Fibroblast of skin of left quadriceps (primary cell): ENCODE data around the gene PRAMEF14.
A peak's percentile ranks its signal among the peaks of the same experiment; 100 is the strongest.
"Not testable (repeated sequence)": the region's sequence is repeated elsewhere in the genome, so short reads cannot be mapped to it uniquely, and the experiment has no call there.

ENCODE experiments used
- DNase-seq, 2 experiments: peaks; one replicate each; pipeline ENCODE4 v3.0.0-alpha.2; 2013; ENCODE audit warnings: low read depth in 2 of 2

PRAMEF14 gene, protein sequence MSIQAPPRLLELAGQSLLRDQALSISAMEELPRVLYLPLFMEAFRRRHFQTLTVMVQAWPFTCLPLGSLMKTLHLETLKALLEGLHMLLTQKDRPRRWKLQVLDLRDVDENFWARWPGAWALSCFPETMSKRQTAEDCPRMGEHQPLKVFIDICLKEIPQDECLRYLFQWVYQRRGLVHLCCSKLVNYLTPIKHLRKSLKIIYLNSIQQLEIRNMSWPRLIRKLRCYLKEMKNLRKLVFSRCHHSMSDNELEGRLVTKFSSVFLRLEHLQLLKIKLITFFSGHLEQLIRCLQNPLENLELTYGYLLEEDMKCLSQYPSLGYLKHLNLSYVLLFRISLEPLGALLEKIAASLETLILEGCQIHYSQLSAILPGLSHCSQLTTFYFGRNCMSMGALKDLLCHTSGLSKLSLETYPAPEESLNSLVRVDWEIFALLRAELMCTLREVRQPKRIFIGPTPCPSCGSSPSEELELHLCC

DNA sequence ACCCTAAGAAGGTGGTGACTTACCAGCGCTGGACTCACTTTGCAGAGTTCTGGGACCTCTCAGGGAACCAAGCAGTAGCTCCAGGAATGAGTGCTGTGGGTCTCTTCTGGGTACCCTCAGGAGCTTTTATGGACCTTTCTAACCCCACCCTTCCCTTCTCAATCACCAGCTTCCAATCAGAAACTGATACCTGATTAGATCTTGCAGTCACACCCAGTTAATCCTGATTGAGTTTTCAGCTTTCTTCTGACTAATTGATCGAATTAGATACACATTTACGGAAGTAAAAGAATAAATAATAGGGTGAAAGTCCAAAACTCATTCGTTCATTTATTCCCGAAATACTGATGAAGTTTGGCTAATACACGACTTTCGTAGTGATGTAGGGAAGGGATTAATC, at the start of gene PRAMEF14:
Gene PRAMEF14 (minus strand): TSS at position 101 of the 400 bp plus-strand sequence. CDS start 1,820 bp downstream, outside the sequence.
- DNase-seq: not testable (repeated sequence)

DNA sequence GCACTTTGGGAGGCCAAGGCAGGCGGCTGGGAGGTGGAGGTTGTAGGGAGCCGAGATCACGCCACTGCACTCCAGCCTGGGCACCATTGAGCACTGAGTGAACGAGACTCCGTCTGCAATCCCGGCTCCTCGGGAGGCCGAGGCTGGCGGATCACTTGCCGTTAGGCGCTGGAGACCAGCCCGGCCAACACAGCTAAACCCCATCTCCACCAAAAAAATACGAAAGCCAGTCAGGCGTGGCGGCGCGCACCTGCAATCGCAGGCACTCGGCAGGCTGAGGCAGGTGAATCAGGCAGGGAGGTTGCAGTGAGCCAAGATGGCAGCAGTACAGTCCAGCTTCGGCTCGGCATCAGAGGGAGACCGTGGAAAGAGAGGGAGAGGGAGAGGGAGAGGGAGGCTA, 48.4 kb upstream of the PRAMEF14 start:
- DNase-seq: not testable (repeated sequence)

DNA sequence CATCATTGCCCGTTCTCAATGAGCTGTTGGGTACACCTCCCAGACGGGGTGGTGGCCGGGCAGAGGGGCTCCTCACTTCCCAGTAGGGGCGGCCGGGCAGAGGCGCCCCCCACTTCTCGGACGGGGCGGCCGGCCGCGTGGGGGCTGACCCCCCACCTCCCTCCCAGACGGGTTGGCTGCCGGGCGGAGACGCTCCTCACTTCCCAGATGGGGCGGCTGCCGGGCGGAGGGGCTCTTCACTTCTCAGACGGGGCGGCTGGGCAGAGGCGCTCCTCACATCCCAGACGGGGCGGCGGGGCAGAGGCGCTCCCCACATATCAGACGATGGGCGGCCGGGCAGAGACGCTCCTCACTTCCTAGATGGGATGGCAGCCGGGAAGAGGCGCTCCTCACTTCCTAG, 47.8 kb upstream of the PRAMEF14 start:
- DNase-seq: not testable (repeated sequence)

DNA sequence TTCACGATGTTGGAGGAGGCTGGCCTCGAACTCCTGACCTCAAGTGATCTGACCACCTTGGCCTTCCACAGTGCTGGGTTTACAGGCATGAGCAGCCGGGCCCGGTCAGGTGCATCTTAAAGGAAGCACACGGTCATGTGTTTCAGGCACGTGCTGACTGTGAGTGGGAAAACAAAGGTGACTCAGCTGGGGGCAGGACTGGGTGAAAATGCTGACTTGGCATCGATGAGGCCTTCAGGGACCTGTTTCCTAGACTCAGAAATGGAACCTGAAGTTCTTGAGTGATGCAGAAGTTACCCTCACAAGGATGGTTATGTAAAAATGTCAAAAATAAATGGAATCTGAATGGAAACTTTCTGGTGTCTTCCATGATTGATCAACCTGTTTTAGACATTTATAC, 46.1 kb upstream of the PRAMEF14 start:
- DNase-seq: not testable (repeated sequence)

DNA sequence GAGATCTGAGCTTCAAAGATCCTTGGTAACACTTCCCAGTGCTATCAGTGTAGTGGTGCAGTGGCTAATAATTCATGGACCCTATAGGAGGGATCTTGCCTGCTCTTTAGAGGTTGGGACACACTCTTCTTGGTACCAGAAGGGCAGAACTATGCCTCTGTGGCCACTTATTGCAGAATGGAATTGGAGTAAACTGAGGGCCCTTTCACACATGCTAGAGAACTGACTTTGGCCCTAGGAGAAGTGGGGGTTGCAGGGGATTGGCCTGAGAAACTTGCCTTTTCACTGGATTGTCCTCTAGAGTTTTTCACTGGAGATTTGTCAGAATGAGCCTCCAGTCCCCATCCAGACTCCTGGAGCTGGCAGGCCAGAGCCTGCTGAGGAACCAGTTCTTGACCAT, 42.4 kb upstream of the PRAMEF14 start, which contains the start of gene PRAMEF17:
Gene PRAMEF17 (plus strand): TSS at position 301 of the 400 bp plus-strand sequence. CDS start 26 bp downstream, at position 327.
- not testable (repeated sequence) for DNase-seq

DNA sequence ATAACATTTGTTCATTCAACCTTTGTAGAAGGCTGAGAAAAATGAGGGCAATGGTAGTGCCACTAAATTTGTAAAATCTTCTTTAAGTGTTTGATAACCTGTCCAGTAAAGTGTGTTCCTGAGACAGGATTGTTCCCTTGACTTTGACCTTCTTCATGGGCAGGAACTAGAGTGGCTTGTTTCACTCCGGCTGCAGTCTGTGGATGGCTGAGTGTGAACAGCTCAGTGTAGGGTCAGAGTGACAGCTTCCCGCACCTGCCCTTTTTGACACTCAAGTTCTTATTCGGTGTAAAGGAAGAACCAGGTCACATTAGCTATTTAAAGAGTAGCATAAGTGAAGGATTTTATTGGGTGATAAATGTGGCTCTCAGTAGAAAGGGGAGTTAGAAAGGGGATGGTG, 33.4 kb upstream of the PRAMEF14 start:
- not testable (repeated sequence) for DNase-seq

DNA sequence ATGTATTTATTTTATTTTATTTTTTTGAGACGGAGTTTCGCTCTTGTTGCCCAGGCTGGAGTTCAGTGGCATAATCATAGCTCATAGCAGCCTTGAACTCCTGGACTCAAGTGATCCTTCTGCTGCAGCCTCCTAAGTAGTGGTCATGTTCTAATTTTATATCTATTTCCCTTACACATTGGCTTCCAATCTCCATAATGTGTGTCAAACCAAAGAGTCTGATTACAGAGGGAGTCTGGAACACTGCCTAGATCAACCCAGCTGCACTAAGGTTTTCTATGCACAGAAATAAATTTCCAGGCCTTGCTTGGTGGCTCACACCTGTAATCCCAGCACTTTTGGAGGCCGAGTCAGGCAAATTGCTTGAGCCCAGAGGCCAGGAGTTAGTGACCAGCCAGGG, 32.0 kb upstream of the PRAMEF14 start:
- not testable (repeated sequence) for DNase-seq

DNA sequence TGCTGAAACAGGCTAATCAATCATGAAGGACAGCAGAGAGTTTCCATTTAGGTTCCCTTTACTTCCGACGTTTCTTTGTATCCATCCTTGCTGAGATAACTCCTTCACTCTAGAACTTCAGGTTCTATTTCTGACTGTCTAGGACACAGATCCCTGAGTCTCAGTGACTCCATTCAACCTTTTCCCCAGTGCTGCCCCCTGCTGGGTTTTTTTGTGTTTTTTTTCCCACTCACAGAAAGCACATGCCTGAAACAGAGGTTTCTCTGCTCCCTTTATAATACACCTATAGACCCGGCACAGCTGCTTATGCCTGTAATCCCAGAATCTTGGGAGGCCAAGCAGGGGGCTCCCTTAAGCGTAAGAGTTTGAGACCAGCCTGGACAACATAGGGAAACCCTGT, 21.6 kb upstream of the PRAMEF14 start:
- not testable (repeated sequence) for DNase-seq

DNA sequence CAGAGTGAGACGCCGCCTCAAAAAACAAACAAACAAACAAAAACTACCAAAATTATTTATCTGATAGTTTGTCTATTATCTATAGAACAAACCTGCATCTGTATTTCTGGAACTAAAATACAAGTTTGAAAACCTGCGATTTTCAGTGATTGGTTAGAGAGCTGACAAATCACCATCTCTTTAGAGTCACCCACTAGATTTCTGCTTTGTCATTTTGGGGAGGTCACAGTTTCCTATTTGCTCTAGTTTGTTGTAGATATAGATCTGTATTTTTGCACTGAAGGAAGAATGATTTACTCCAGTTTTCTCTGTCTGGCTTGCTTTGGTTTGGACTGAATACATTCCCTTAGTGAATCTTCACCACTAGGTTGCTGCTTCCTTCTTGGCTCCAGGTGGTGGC, 19.6 kb upstream of the PRAMEF14 start:
- DNase-seq: not testable (repeated sequence)

DNA sequence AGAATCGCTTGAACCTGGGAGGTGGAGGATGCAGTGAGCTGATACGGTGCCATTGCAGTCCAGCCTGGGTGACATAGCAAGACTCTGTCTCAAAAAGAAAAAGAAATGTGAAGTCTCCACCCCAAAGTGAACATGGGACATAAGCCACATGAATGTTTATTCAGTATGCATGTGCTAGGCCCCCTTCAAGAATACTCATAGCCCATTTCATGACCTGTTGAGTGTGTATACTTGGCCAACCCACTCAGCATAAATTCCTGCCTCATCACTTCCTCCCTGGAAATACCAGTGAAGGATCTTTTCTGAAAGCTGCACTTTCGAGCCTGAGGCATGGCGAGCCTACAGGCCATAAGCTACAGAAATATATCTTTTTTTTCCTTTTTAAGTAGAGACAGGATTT, 18.0 kb upstream of the PRAMEF14 start:
- not testable (repeated sequence) for DNase-seq

DNA sequence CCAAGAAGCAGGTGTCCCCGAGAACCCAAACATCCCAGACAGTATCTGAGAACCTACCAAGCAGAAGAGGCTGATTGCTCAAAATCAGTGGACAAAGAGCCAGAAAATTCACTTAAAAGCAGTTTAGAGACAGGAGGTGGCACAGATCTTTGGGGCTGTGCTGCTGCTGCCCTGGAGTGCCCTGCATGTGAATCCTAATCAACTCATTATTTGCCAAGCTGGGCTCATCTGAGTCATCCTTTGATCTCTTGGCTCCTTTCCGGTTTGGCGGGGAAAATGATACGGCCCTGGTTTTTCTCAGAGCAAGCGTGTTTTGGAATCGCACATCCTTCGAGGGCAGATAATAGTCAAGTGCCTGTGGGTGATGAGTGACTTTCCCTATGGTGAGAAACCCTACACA, 15.4 kb upstream of the PRAMEF14 start:
- DNase-seq: not testable (repeated sequence)

DNA sequence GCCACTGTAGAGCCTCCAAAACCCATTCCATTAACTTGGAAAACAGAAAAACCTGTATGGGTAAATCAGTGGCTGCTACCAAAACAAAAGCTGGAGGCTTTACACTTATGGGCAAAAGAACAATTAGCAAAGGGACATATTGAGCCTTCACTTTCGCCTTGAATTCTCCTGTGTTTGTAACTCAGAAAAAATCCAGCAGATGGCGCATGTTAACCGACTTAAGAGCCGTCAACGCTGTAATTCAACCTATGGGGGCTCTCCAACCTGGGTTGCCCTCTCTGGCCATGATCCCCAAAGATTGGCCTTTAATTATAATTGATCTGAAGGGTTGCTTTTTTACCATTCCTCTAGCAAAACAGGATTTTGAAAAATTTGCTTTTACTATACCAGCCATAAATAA, 9.8 kb upstream of the PRAMEF14 start:
- peak in 1 of 2 experiments; percentile 0 for DNase-seq

DNA sequence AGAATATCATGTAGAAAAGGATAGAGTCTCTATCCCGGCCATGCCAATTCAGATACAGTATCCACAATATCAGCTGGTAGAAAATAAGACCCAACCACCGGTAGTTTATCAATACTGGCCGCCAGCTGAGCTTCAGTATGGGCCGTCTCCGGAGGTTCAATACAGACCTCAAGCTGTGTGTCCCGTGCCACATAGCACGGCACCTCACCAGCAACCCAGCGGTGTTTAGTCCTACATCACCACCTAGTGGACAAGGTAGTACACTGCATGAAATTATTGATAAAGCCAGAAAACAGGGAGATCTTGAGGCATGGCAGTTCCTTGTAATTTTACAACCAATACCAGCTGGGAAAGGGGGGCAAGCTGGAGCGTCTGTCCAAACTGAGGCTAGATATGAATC, 7.5 kb upstream of the PRAMEF14 start:
- not testable (repeated sequence) for DNase-seq

DNA sequence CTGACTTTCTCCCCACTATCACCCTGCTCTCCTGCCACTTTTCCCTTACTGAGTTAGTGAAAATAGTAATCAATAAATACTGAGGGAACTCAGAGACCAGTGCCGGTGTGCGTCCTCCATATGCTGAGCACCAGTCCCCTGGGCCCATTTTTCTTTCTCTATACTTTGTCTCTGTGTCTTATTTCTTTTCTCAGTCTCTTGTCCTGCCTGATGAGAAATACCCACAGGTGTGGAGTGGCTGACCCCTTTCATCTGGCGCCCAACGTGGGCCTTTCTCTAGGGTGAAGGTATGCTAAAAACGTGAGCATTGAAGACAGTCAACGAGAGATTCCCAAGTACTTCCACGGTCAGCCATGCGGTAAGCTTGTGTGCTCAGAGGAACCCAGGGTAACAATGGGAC, 6.5 kb upstream of the PRAMEF14 start:
- not testable (repeated sequence) for DNase-seq

DNA sequence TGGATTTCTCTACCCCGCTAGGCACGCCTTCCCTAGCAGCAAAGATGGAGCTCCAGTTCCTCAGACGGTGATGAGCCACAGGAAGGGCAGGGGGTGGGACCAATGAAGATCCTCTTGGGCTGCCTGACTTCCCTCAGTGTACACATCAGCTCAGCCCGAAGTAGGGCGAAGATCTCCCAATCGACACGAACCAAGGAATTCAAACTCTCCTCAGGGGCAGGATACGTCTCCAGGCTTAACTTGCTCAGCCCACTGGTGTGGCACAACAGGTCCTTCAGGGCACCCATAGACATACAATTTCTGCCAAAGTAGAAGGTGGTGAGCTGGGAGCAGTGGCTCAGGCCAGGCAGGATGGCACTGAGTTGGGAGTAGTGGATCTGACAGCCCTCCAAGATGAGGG, 4.4 kb downstream of the PRAMEF14 start:
- DNase-seq: not testable (repeated sequence)

DNA sequence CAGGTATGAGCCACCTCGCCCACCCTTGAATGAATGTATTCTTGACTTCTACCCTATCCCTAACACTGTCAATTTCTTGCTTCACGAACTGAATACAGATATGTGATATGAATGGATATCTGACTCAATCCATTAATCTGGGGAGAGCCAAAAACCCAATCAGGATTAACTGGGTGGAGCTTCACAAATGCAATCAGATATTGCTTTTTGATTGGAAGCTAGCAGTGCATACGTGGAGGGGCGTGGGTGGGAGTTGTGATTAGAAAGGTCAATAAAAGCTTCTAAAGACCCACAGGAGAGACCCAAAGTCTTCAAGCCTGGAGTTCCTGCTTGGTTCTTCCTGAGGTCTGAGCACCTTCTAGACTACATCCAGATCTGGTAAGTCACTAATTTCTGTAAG, 31.7 kb downstream of the PRAMEF14 start, which contains the start of gene PRAMEF15:
Gene PRAMEF15 (plus strand): TSS at position 301 of the 400 bp plus-strand sequence. CDS start 2,827 bp downstream, outside the sequence.
- DNase-seq: not testable (repeated sequence)

DNA sequence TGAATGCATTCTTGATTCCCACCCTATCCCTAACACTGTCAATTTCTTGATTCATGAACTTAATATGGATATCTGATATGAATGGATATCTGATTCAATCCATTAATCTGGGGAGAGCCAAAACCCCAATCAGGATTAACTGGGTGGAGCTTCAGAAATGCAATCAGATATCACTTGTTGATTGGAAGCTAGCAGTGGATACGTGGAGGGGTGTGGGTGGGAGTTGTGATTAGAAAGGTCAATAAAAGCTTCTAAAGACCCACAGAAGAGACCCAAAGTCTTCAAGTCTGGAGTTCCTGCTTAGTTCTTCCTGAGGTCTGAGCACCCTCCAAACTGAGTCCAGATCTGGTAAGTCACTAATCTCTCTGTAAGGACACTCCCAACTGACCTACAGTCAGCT, 43.7 kb downstream of the PRAMEF14 start, which contains the start of gene PRAMEF33:
Gene PRAMEF33 (plus strand): TSS at position 301 of the 400 bp plus-strand sequence. CDS start 2,416 bp downstream, outside the sequence.
- DNase-seq: not testable (repeated sequence)

DNA sequence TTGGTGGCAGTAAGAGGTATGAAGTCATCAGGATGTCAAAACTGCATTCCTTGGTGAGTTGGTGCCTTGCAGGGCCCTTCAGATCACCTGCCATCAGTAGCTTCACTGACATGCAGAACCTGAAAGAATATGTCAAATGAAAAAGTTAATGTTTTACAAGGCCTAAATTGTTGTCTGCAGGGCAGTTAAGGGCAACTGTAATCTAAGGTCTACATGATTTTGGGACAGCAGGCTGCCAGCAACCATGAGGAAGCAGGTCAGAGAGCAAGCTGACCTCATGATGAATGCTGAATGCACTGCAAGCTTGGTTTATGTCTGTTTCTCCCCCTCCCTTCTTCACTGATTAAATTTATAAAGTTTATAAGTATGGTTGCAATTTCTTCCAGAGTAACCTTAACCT, 44.7 kb downstream of the PRAMEF14 start:
- not testable (repeated sequence) for DNase-seq

DNA sequence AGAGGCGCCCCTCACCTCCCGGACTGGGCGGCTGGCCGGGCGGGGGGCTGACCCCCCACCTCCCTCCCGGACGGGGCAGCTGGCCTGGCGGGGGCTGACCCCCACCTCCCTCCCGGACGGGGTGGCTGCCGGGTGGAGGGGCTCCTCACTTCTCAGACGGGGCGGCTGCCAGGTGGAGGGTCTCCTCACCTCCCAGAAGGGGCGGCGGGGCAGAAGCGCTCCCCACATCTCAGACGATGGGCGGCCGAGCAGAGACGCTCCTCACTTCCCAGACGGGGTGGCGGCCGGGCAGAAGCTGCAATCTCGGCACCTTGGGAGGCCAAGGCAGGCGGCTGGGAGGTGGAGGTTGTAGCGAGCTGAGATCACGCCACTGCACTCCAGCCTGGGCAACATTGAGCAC, 48.2 kb downstream of the PRAMEF14 start:
- DNase-seq: not testable (repeated sequence)

DNA sequence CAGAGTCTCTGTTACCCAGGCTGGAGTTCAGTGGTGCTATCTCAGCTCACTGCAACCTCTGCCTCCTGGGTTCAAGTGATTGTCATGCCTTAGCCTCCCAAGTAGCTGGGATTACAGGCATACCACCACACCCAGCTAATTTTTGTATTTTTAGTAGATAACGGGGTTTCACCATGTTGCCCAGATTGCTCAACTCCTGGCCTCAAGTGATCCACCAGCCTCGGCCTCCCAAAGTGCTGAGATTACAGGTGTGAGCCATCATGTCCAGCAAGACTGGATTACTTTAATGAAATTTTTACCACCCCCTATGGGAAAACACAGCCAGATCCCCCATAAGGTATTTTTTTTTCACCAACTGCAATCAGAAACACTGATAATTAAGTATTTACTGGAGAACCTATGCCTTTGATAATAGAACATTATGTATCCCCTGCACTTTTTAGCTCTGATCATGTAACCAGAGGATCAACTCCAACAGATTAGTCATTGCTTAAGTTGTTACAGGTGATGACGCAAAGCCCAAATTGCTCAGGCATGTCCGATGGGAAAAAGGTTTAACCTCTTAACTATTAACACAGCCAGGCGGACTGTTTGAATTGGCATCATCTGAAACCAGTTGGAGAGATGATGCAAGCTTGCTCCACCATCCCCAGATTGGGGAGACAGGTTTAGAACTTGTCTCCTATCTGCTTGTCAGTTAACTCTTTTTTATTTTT, 49.6 kb downstream of the PRAMEF14 start:
- not testable (repeated sequence) for DNase-seq
